ENCODE results near the gene LIN9. TPM values are rescaled to one million over a fixed set of nuclear protein-coding genes. Genes with fewer than 3 reads are reported as not detected.
A peak's percentile ranks its signal among the peaks of the same experiment; 100 is the strongest.

The LIN9 gene
- total and polyA plus RNA-seq, 2 of the 13 experiments (the other 11 are each of a cell fraction or from before 2014, with no cell fraction given): 3.0 to 10.0 TPM

DNA sequence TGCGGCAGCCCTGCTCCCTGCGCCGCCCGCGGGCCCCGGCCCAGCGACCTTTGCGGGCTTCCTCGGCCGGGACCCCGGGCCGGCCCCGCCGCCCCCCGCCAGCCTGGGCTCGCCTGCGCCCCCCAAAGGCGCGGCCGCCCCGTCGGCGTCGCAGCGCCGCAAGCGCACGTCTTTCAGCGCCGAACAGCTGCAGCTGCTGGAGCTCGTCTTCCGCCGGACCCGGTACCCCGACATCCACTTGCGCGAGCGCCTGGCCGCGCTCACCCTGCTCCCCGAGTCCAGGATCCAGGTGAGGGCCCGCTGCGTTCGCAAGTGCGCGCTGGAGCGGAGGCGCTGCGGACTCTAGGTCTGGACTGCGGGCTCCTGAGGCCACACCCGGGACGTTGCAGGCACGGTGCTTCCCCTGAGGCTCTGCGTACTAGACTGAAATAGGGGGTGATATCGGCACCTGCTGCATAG, 85.1 kb downstream of the LIN9 start (continued):
- TF ChIP-seq, protein P1, sequence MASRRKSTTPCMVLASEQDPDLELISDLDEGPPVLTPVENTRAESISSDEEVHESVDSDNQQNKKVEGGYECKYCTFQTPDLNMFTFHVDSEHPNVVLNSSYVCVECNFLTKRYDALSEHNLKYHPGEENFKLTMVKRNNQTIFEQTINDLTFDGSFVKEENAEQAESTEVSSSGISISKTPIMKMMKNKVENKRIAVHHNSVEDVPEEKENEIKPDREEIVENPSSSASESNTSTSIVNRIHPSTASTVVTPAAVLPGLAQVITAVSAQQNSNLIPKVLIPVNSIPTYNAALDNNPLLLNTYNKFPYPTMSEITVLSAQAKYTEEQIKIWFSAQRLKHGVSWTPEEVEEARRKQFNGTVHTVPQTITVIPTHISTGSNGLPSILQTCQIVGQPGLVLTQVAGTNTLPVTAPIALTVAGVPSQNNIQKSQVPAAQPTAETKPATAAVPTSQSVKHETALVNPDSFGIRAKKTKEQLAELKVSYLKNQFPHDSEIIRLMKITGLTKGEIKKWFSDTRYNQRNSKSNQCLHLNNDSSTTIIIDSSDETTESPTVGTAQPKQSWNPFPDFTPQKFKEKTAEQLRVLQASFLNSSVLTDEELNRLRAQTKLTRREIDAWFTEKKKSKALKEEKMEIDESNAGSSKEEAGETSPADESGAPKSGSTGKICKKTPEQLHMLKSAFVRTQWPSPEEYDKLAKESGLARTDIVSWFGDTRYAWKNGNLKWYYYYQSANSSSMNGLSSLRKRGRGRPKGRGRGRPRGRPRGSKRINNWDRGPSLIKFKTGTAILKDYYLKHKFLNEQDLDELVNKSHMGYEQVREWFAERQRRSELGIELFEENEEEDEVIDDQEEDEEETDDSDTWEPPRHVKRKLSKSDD (CRISPR knock-in tag; IDR thresholded peaks at IDR 0.05; ENCODE audit: low read depth): 0 out of 2 replicates have a peak, but pooled peaks have one; percentile 34
- TF ChIP-seq, protein P2, sequence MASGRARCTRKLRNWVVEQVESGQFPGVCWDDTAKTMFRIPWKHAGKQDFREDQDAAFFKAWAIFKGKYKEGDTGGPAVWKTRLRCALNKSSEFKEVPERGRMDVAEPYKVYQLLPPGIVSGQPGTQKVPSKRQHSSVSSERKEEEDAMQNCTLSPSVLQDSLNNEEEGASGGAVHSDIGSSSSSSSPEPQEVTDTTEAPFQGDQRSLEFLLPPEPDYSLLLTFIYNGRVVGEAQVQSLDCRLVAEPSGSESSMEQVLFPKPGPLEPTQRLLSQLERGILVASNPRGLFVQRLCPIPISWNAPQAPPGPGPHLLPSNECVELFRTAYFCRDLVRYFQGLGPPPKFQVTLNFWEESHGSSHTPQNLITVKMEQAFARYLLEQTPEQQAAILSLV (CRISPR knock-in tag; IDR thresholded peaks at IDR 0.05; ENCODE audit: borderline replicate concordance): no peak
- TF ChIP-seq SOX5 (CRISPR knock-in tag; IDR thresholded peaks at IDR 0.05; ENCODE audit: borderline replicate concordance): no peak
- no peak for TF ChIP-seq ZFP36L1 (CRISPR knock-in tag; IDR thresholded peaks at IDR 0.05)
- no peak for TF ChIP-seq ZSCAN25 (CRISPR knock-in tag; IDR thresholded peaks at IDR 0.05)
- TF ChIP-seq, protein P3, sequence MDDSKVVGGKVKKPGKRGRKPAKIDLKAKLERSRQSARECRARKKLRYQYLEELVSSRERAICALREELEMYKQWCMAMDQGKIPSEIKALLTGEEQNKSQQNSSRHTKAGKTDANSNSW (CRISPR knock-in tag; IDR thresholded peaks at IDR 0.05; ENCODE audit: borderline replicate concordance): no peak
- TF ChIP-seq, protein P4, sequence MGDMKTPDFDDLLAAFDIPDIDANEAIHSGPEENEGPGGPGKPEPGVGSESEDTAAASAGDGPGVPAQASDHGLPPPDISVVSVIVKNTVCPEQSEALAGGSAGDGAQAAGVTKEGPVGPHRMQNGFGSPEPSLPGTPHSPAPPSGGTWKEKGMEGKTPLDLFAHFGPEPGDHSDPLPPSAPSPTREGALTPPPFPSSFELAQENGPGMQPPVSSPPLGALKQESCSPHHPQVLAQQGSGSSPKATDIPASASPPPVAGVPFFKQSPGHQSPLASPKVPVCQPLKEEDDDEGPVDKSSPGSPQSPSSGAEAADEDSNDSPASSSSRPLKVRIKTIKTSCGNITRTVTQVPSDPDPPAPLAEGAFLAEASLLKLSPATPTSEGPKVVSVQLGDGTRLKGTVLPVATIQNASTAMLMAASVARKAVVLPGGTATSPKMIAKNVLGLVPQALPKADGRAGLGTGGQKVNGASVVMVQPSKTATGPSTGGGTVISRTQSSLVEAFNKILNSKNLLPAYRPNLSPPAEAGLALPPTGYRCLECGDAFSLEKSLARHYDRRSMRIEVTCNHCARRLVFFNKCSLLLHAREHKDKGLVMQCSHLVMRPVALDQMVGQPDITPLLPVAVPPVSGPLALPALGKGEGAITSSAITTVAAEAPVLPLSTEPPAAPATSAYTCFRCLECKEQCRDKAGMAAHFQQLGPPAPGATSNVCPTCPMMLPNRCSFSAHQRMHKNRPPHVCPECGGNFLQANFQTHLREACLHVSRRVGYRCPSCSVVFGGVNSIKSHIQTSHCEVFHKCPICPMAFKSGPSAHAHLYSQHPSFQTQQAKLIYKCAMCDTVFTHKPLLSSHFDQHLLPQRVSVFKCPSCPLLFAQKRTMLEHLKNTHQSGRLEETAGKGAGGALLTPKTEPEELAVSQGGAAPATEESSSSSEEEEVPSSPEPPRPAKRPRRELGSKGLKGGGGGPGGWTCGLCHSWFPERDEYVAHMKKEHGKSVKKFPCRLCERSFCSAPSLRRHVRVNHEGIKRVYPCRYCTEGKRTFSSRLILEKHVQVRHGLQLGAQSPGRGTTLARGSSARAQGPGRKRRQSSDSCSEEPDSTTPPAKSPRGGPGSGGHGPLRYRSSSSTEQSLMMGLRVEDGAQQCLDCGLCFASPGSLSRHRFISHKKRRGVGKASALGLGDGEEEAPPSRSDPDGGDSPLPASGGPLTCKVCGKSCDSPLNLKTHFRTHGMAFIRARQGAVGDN (CRISPR knock-in tag; IDR thresholded peaks at IDR 0.05): peak; percentile 22; the same call in 1 of the 2 replicates
- TF ChIP-seq, protein P5, sequence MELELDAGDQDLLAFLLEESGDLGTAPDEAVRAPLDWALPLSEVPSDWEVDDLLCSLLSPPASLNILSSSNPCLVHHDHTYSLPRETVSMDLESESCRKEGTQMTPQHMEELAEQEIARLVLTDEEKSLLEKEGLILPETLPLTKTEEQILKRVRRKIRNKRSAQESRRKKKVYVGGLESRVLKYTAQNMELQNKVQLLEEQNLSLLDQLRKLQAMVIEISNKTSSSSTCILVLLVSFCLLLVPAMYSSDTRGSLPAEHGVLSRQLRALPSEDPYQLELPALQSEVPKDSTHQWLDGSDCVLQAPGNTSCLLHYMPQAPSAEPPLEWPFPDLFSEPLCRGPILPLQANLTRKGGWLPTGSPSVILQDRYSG (CRISPR knock-in tag; IDR thresholded peaks at IDR 0.05): no peak
- TF ChIP-seq, protein P6, sequence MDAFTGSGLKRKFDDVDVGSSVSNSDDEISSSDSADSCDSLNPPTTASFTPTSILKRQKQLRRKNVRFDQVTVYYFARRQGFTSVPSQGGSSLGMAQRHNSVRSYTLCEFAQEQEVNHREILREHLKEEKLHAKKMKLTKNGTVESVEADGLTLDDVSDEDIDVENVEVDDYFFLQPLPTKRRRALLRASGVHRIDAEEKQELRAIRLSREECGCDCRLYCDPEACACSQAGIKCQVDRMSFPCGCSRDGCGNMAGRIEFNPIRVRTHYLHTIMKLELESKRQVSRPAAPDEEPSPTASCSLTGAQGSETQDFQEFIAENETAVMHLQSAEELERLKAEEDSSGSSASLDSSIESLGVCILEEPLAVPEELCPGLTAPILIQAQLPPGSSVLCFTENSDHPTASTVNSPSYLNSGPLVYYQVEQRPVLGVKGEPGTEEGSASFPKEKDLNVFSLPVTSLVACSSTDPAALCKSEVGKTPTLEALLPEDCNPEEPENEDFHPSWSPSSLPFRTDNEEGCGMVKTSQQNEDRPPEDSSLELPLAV (CRISPR knock-in tag; conservative IDR thresholded peaks at IDR 0.05; ENCODE audit: low read depth): no peak
- TF ChIP-seq, protein P7, sequence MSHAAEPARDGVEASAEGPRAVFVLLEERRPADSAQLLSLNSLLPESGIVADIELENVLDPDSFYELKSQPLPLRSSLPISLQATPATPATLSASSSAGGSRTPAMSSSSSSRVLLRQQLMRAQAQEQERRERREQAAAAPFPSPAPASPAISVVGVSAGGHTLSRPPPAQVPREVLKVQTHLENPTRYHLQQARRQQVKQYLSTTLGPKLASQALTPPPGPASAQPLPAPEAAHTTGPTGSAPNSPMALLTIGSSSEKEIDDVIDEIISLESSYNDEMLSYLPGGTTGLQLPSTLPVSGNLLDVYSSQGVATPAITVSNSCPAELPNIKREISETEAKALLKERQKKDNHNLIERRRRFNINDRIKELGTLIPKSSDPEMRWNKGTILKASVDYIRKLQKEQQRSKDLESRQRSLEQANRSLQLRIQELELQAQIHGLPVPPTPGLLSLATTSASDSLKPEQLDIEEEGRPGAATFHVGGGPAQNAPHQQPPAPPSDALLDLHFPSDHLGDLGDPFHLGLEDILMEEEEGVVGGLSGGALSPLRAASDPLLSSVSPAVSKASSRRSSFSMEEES (CRISPR knock-in tag; IDR thresholded peaks at IDR 0.05): no peak
- TF ChIP-seq BRCA1 (CRISPR knock-in tag; IDR thresholded peaks at IDR 0.05): no peak
- TF ChIP-seq ZNF382 (CRISPR knock-in tag; IDR thresholded peaks at IDR 0.05; ENCODE audit: borderline replicate concordance): no peak
- no peak for TF ChIP-seq GZF1 (CRISPR knock-in tag; IDR thresholded peaks at IDR 0.05)
- TF ChIP-seq SRF (IDR thresholded peaks at IDR 0.05; ENCODE audit: low read depth, low read length): no peak
- no peak for TF ChIP-seq ZNF292 (CRISPR knock-in tag; IDR thresholded peaks at IDR 0.05; ENCODE audit: borderline replicate concordance, low read depth)
- TF ChIP-seq RCOR2 (CRISPR knock-in tag; IDR thresholded peaks at IDR 0.05): no peak
